A549 (cell line): ENCODE measurements around the gene ATP2A3.

Experiments used
- EP300 ChIP-seq, 2 experiments: fragments of >200 bp; sonication (Bioruptor Twin); formaldehyde crosslinking; IDR thresholded peaks; 2 replicates in 1 of 2; 3 replicates in 1 of 2; pipeline ENCODE4 v1.6.1; 2016 to 2017
- HOXB5 ChIP-seq: fragments of 250-450 bp; sonication (Bioruptor Pico); IDR thresholded peaks from 2 replicates; pipeline ENCODE4 v1.5.0; 2020; ENCODE audit warnings: mild to moderate bottlenecking, moderate library complexity
- MAZ ChIP-seq: fragments of 150-350 bp; IDR thresholded peaks from 2 replicates; pipeline ENCODE4 v1.6.1; 2014; ENCODE audit warnings: antibody characterized with exemption, low read depth, low read length, borderline replicate concordance
- MYC ChIP-seq: IDR thresholded peaks from 2 replicates; pipeline ENCODE4 v1.6.1; 2012; ENCODE audit warnings: mild to moderate bottlenecking, inconsistent platforms, low read length, improper control_type of control experiment, borderline replicate concordance
- SREBF2 ChIP-seq: fragments of 450-650 bp; IDR thresholded peaks from 2 replicates; pipeline ENCODE4 v1.6.1; 2014; ENCODE audit warnings: mild to moderate bottlenecking, moderate library complexity
- TF ChIP-seq, protein P1 (sequence below): fragments of 200-600 bp; sonication (generic); IDR thresholded peaks from 2 replicates; pipeline ENCODE4 v1.6.1; 2016; ENCODE audit warnings: antibody characterized with exemption, mild to moderate bottlenecking, moderate library complexity
- TF ChIP-seq, protein P2 (sequence below): fragments of >200 bp; sonication (Bioruptor Twin); formaldehyde crosslinking; IDR thresholded peaks from 3 replicates; pipeline ENCODE4 v1.5.1; 2016

DNA sequence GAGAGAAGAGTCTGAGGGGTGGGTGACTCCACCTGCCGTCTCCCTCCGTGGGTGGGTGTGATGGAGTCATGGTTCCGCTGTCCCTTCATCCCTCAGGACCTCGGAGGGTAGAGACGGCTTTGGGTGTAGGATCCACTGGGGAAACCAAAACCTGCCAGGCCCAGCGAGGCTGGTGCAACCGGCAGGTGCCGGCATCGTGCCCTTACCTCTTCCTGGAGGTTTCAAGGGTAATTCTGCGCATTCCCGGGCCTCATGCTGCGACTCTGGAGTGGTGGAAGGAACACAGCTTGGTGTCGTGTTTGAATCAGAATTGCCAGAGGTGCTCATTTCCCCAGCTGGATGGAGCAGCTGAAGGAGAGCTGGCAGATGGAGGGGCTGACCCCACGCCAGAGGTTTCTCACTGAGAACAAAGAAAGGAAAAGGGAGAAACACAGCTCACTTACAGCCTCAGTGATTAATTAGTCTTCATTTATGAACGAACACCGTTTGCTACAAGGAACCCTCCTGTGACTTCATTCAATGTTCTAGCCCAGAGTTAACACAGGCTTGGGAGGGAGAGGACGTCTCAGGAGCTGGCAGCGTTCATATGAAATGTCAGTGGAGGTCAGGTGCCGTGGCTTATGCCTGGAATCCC, 16.3 kb upstream of the ATP2A3 start:
- TF ChIP-seq MYC, result no peak
- TF ChIP-seq, protein P1, sequence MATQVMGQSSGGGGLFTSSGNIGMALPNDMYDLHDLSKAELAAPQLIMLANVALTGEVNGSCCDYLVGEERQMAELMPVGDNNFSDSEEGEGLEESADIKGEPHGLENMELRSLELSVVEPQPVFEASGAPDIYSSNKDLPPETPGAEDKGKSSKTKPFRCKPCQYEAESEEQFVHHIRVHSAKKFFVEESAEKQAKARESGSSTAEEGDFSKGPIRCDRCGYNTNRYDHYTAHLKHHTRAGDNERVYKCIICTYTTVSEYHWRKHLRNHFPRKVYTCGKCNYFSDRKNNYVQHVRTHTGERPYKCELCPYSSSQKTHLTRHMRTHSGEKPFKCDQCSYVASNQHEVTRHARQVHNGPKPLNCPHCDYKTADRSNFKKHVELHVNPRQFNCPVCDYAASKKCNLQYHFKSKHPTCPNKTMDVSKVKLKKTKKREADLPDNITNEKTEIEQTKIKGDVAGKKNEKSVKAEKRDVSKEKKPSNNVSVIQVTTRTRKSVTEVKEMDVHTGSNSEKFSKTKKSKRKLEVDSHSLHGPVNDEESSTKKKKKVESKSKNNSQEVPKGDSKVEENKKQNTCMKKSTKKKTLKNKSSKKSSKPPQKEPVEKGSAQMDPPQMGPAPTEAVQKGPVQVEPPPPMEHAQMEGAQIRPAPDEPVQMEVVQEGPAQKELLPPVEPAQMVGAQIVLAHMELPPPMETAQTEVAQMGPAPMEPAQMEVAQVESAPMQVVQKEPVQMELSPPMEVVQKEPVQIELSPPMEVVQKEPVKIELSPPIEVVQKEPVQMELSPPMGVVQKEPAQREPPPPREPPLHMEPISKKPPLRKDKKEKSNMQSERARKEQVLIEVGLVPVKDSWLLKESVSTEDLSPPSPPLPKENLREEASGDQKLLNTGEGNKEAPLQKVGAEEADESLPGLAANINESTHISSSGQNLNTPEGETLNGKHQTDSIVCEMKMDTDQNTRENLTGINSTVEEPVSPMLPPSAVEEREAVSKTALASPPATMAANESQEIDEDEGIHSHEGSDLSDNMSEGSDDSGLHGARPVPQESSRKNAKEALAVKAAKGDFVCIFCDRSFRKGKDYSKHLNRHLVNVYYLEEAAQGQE, result no peak
- TF ChIP-seq, protein P2, sequence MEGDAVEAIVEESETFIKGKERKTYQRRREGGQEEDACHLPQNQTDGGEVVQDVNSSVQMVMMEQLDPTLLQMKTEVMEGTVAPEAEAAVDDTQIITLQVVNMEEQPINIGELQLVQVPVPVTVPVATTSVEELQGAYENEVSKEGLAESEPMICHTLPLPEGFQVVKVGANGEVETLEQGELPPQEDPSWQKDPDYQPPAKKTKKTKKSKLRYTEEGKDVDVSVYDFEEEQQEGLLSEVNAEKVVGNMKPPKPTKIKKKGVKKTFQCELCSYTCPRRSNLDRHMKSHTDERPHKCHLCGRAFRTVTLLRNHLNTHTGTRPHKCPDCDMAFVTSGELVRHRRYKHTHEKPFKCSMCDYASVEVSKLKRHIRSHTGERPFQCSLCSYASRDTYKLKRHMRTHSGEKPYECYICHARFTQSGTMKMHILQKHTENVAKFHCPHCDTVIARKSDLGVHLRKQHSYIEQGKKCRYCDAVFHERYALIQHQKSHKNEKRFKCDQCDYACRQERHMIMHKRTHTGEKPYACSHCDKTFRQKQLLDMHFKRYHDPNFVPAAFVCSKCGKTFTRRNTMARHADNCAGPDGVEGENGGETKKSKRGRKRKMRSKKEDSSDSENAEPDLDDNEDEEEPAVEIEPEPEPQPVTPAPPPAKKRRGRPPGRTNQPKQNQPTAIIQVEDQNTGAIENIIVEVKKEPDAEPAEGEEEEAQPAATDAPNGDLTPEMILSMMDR, result no peak
- no peak for TF ChIP-seq SREBF2
- TF ChIP-seq MAZ, result no peak
- TF ChIP-seq EP300 (IDR thresholded peaks at IDR 0.05), result no peak
- TF ChIP-seq HOXB5 (CRISPR knock-in tag), result no peak
